Transverse colon (tissue), 4 donors: Measurements from ENCODE around the gene LAMA2. TPM values are rescaled to one million over a fixed set of nuclear protein-coding genes. Genes with fewer than 3 reads are reported as not detected.

ENCODE experiments used
- DNase-seq: peaks from one replicate; pipeline ENCODE4 v3.0.0-alpha.2; 2019
- H3K27ac ChIP-seq, 4 donors: fragments of 200-600 bp; sonication (generic); 2 replicates each; pipeline ENCODE4 v1.5.1; 2016 to 2018; ENCODE audit warnings: inconsistent platforms in 4 of 4
- H3K27me3 ChIP-seq: fragments of 200-600 bp; sonication (generic); 2 replicates; pipeline ENCODE4 v1.5.1; 2017; ENCODE audit warnings: inconsistent platforms
- H3K36me3 ChIP-seq, 4 donors: fragments of 200-600 bp; sonication (generic); 2 replicates each; pipeline ENCODE4 v1.5.1; 2017 to 2019; ENCODE audit warnings: inconsistent platforms in 4 of 4
- H3K4me1 ChIP-seq, 4 donors: fragments of 200-600 bp; sonication (generic); 2 replicates each; pipeline ENCODE4 v1.5.1; 2017 to 2020; ENCODE audit warnings: inconsistent platforms in 4 of 4
- H3K4me3 ChIP-seq, 4 donors: fragments of 200-600 bp; sonication (generic); 1 replicate in 1 of 4; 2 replicates in 3 of 4; pipeline versions ENCODE4 v1.5.1 to v1.6.1; 2017 to 2019; ENCODE audit warnings: inconsistent platforms in 4 of 4
- H3K9me3 ChIP-seq, 2 donors: fragments of 200-600 bp; sonication (generic); 2 replicates each; pipeline ENCODE4 v1.5.1; 2017 to 2019; ENCODE audit warnings: inconsistent platforms in 2 of 2
- CTCF ChIP-seq, 5 experiments: fragments of 200-600 bp in 3 of 5; fragments of 450-650 bp in 2 of 5; sonication (generic) in 3 of 5; IDR thresholded peaks; 1 replicate in 2 of 5; 2 replicates in 3 of 5; pipeline ENCODE4 v1.5.1; 2016 to 2017; ENCODE audit warnings: antibody characterized with exemption in 5 of 5, inconsistent platforms in 3 of 5, mild to moderate bottlenecking in 2 of 5, moderate library complexity in 1 of 5
- EP300 ChIP-seq: sonication (generic); formaldehyde crosslinking; IDR thresholded peaks from one replicate; pipeline ENCODE4 v1.6.1; 2017; ENCODE audit warnings: antibody characterized with exemption, low read depth
- POLR2A ChIP-seq: fragments of 450-650 bp; IDR thresholded peaks from one replicate; pipeline ENCODE4 v1.6.1; 2016; ENCODE audit warnings: antibody characterized with exemption, mild to moderate bottlenecking, moderate library complexity
- POLR2AphosphoS5 ChIP-seq, 3 donors: sonication (generic); formaldehyde crosslinking; IDR thresholded peaks; one replicate each; pipeline ENCODE4 v1.6.1; 2016; ENCODE audit warnings: antibody characterized with exemption in 3 of 3
- WGBS, 2 donors: methylation state at CpG; one replicate each; pipeline ENCODE4 v1.1.5; 2018; ENCODE audit warnings: low coverage in 1 of 2; 5-methylcytosine and 5-hydroxymethylcytosine counted together
- in situ Hi-C, 4 donors: fragments of 200-750 bp; cut with MboI; loops; one replicate each; pipeline versions ENCODE4 v1.15.0 to v1.15.1; 2017; ENCODE audit warnings: low sequenced_read_pairs in 3 of 4, low pct_ligation_motif_present in 1 of 4, low pct_unique_long_range_greater_than_20kb in 1 of 4
- intact Hi-C: fragments of 100-400 bp; cut with DNase I; formaldehyde crosslinking; loops from one replicate; pipeline ENCODE4 v1.15.1; 2023; ENCODE audit warnings: low total_unique reads
- total RNA-seq, 4 donors: library from RNA; depleted of rRNA; stranded (reverse); fragments of >200 nt; gene quantifications; one replicate each; pipeline ENCODE4 v1.1.0, GENCODE V29; 2016

LAMA2 gene
- total RNA-seq, 4 donors from 2014 or later, result 12.3 to 43.0 (median 32.1) TPM

GRCh38 chr6:129335792-129336191, 452.9 kb downstream of the LAMA2 start:
- in situ Hi-C loops, result no loop called here
- H3K4me3 ChIP-seq, result no peak overlapping the region
- intact Hi-C loops, result no loop called here
- TF ChIP-seq CTCF (IDR thresholded peaks at IDR 0.05) (no peak), EP300 (no peak), POLR2A (no peak), POLR2AphosphoS5 (IDR thresholded peaks at IDR 0.05) (no peak)
- H3K36me3 ChIP-seq, result no peaks in the 10 kb centered on the region
- H3K27me3 ChIP-seq, result no peaks in the 10 kb centered on the region
- H3K27ac ChIP-seq, result no peak overlapping the region
- 55 to 61% methylated on average over 4 of the region's 4 CpGs for WGBS, 2 donors
- no peaks in the 10 kb centered on the region for H3K9me3 ChIP-seq
- H3K4me1 ChIP-seq, result no peaks in the 10 kb centered on the region
- no peak for DNase-seq

- TF ChIP-seq CTCF (IDR thresholded peaks at IDR 0.05), result no peak
- TF ChIP-seq POLR2A, result no peak
- no peak for TF ChIP-seq POLR2AphosphoS5 (IDR thresholded peaks at IDR 0.05)
- TF ChIP-seq EP300, result no peak
- no peak for DNase-seq
- WGBS, 2 donors, result 85 to 98% methylated on average over 4 of the region's 4 CpGs
- in situ Hi-C loops (no loop called here), intact Hi-C loops (no loop called here)
- no peaks in the 10 kb centered on the region for H3K27me3 ChIP-seq
- no peak overlapping the region for H3K27ac ChIP-seq
- H3K4me1 ChIP-seq, result no peaks in the 10 kb centered on the region
- no peaks in the 10 kb centered on the region for H3K9me3 ChIP-seq
- no peaks in the 10 kb centered on the region for H3K36me3 ChIP-seq
- H3K4me3 ChIP-seq, result no peak overlapping the region
Measured at GRCh38 chr6:129338683-129339082, 455.7 kb downstream of the LAMA2 start.

GRCh38 chr6:129340983-129341382, 458.0 kb downstream of the LAMA2 start:
- intact Hi-C loops, result no loop called here
- H3K36me3 ChIP-seq, result no peaks in the 10 kb centered on the region
- H3K27me3 ChIP-seq, result no peaks in the 10 kb centered on the region
- H3K4me1 ChIP-seq, result no peaks in the 10 kb centered on the region
- in situ Hi-C loops, result no loop called here
- H3K27ac ChIP-seq, result no peak overlapping the region
- H3K4me3 ChIP-seq, result no peak overlapping the region
- no peak for DNase-seq
- WGBS, 2 donors, result 68 to 91% methylated on average over 2 to 4 of the region's 4 CpGs
- H3K9me3 ChIP-seq, result no peaks in the 10 kb centered on the region
- no peak for TF ChIP-seq EP300
- TF ChIP-seq POLR2AphosphoS5 (IDR thresholded peaks at IDR 0.05), result no peak
- no peak for TF ChIP-seq POLR2A
- TF ChIP-seq CTCF (IDR thresholded peaks at IDR 0.05), result no peak

GRCh38 chr6:129342243-129342642, 459.3 kb downstream of the LAMA2 start:
- intact Hi-C loops (no loop called here), in situ Hi-C loops (no loop called here)
- DNase-seq, result no peak

More at GRCh38 chr6:129342243-129342642, 459.3 kb downstream of the LAMA2 start:
- Histone ChIP-seq H3K4me1 (no peaks in the 10 kb centered on the region), H3K4me3 (no peak overlapping the region), H3K9me3 (no peaks in the 10 kb centered on the region), H3K27ac (no peak overlapping the region), H3K27me3 (no peaks in the 10 kb centered on the region), H3K36me3 (no peaks in the 10 kb centered on the region)
- 65 to 67% methylated on average over 2 of the region's 2 CpGs for whole genome bisulfite sequencing, 2 donors
- TF ChIP-seq CTCF (IDR thresholded peaks at IDR 0.05) (no peak), EP300 (no peak), POLR2A (no peak), POLR2AphosphoS5 (IDR thresholded peaks at IDR 0.05) (no peak)
